OCI-LY3 (cell line): ENCODE measurements around the gene DOCK10.

Source experiments
- H2AFZ ChIP-seq: fragments of 200-600, 300-600 bp; shearing (Covaris generic); 2 replicates; pipeline ENCODE4 v1.6.0; 2014; ENCODE audit warnings: antibody characterized with exemption, low read depth, low read length
- H3K27ac ChIP-seq: fragments of 200-600, 300-600 bp; sonication (generic); 2 replicates; pipeline ENCODE4 v1.5.1; 2014; ENCODE audit warnings: mild to moderate bottlenecking, low read length, moderate library complexity, mixed read lengths
- H3K27me3 ChIP-seq: fragments of 200-600, 300-600 bp; sonication (generic); 2 replicates; pipeline ENCODE4 v1.6.1; 2014; ENCODE audit warnings: low read depth, low read length, mixed read lengths
- H3K36me3 ChIP-seq: fragments of 200-600, 300-600 bp; sonication (generic); replicated peaks from 2 replicates; pipeline ENCODE3; 2014; ENCODE audit warnings: low read depth, low read length, mixed read lengths
- H3K4me1 ChIP-seq: fragments of 300-600, 200-600 bp; sonication (generic); 2 replicates; pipeline ENCODE4 v1.6.1; 2014; ENCODE audit warnings: low read length, mixed read lengths
- H3K4me2 ChIP-seq: fragments of 200-600, 300-600 bp; sonication (generic); 2 replicates; pipeline ENCODE4 v1.6.1; 2014; ENCODE audit warnings: low read length, mixed read lengths
- H3K4me3 ChIP-seq: fragments of 300-600, 200-600 bp; sonication (generic); 2 replicates; pipeline ENCODE4 v1.5.1; 2014; ENCODE audit warnings: antibody characterized with exemption, mild to moderate bottlenecking, low read length, moderate library complexity
- H3K79me2 ChIP-seq: fragments of 300-600, 200-600 bp; shearing (Covaris generic); 2 replicates; pipeline ENCODE4 v1.6.1; 2014; ENCODE audit warnings: mild to moderate bottlenecking, low read length, mixed read lengths
- H3K9ac ChIP-seq: fragments of 300-600, 200-600 bp; shearing (Covaris generic); 2 replicates; pipeline ENCODE4 v1.6.0; 2014; ENCODE audit warnings: mild to moderate bottlenecking, low read length, moderate library complexity
- H3K9me3 ChIP-seq: fragments of 200-600, 300-600 bp; shearing (Covaris generic); 2 replicates; pipeline ENCODE4 v1.6.1; 2014; ENCODE audit warnings: low read length, mixed read lengths; ENCODE audit not compliant: insufficient read depth
- H4K20me1 ChIP-seq: fragments of 200-600, 300-600 bp; sonication (generic); 2 replicates; pipeline ENCODE4 v1.6.1; 2016; ENCODE audit warnings: low read length, mixed read lengths; ENCODE audit not compliant: insufficient read depth
- EZH2phosphoT487 ChIP-seq: fragments of 200-600 bp; shearing (Covaris generic); IDR thresholded peaks from 2 replicates; pipeline ENCODE4 v1.6.1; 2018; ENCODE audit warnings: antibody characterized with exemption, mixed run types, low read depth
- TF ChIP-seq, protein P1 (sequence below): fragments of 200-600, 300-600 bp; sonication (generic); IDR thresholded peaks from 2 replicates; pipeline ENCODE4 v1.5.1; 2014; ENCODE audit warnings: antibody characterized with exemption, low read length, low read depth

Gene DOCK10

DNA sequence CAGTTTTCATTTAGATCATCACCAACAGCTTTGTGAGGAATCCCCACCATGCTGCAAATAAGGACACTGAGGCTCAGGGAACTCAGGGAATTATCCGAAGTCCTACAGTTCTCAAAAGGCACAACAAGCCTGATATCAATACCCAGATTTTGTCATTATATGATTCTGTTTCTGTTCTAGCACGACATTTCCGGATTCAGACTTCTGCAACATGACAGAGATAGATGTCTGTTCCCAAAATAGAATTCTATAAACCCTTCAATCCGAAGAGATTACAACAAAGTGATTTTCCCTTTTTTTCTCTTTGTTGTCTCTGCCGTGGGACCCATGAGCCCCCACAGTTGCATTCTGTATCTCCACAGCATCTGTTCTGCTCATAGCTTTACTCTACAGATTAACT, 72.0 kb downstream of the DOCK10 start:
- 0 out of 2 replicates have a peak overlapping the region, but pooled peaks have one; percentile 12 for H3K9ac ChIP-seq
- no peak overlapping the region for H2AFZ ChIP-seq
- H3K36me3 ChIP-seq: peaks cover 2% of the 10 kb centered on the region
- H3K79me2 ChIP-seq: peaks cover 56% of the 10 kb centered on the region
- H3K4me1 ChIP-seq: peaks cover 64% of the 10 kb centered on the region
- H4K20me1 ChIP-seq: peaks cover 30% of the 10 kb centered on the region
- no peak for TF ChIP-seq EZH2phosphoT487
- TF ChIP-seq, protein P1, sequence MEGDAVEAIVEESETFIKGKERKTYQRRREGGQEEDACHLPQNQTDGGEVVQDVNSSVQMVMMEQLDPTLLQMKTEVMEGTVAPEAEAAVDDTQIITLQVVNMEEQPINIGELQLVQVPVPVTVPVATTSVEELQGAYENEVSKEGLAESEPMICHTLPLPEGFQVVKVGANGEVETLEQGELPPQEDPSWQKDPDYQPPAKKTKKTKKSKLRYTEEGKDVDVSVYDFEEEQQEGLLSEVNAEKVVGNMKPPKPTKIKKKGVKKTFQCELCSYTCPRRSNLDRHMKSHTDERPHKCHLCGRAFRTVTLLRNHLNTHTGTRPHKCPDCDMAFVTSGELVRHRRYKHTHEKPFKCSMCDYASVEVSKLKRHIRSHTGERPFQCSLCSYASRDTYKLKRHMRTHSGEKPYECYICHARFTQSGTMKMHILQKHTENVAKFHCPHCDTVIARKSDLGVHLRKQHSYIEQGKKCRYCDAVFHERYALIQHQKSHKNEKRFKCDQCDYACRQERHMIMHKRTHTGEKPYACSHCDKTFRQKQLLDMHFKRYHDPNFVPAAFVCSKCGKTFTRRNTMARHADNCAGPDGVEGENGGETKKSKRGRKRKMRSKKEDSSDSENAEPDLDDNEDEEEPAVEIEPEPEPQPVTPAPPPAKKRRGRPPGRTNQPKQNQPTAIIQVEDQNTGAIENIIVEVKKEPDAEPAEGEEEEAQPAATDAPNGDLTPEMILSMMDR: no peak
- peak overlapping the region; percentile 41 for H3K4me3 ChIP-seq
- peak overlapping the region; percentile 93 for H3K4me2 ChIP-seq
- H3K27ac ChIP-seq: peak overlapping the region; percentile 56
- no peaks in the 10 kb centered on the region for H3K27me3 ChIP-seq
- H3K9me3 ChIP-seq: no peaks in the 10 kb centered on the region

DNA sequence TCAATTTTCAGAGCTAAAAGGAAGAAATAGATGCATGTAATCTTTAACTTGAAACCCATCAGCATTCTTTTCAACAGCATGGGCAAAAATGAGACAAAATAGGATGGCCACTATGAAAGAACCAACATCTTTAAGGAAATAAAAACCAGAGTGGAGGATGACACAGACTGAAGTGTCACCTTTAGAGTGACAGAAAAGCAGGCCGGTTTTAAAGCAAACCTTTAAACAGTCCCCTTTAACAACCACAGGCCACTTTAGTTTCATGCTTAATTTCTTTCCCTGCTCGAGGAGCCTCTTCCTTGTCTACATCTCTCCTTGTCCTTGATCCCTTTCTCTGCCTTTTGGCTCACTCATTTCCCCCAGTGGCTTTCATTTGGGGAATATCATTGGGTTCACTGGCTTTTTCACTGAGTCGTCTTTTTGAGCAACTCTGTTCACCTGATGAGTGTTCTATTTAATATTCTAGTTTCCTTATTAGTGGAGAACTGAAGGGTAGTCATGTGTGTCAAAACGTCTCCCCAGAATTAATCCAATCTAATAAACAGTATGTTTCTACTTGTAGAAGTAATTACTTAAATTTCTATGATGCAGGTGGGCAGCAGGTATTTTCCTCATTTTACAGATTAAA, 72.5 kb downstream of the DOCK10 start:
- no peak overlapping the region for H2AFZ ChIP-seq
- no peaks in the 10 kb centered on the region for H3K9me3 ChIP-seq
- peak overlapping the region; percentile 41 for H3K4me3 ChIP-seq
- H3K9ac ChIP-seq: peak overlapping the region; percentile 27; the same call in 1 of the 2 replicates
- peak overlapping the region; percentile 56 for H3K27ac ChIP-seq
- H3K4me2 ChIP-seq: peak overlapping the region; percentile 93
- peaks cover 30% of the 10 kb centered on the region for H4K20me1 ChIP-seq
- peaks cover 64% of the 10 kb centered on the region for H3K4me1 ChIP-seq
- TF ChIP-seq, protein P1: no peak
- TF ChIP-seq EZH2phosphoT487: no peak
- H3K36me3 ChIP-seq: peaks cover 2% of the 10 kb centered on the region
- no peaks in the 10 kb centered on the region for H3K27me3 ChIP-seq
- peaks cover 60% of the 10 kb centered on the region for H3K79me2 ChIP-seq

DNA sequence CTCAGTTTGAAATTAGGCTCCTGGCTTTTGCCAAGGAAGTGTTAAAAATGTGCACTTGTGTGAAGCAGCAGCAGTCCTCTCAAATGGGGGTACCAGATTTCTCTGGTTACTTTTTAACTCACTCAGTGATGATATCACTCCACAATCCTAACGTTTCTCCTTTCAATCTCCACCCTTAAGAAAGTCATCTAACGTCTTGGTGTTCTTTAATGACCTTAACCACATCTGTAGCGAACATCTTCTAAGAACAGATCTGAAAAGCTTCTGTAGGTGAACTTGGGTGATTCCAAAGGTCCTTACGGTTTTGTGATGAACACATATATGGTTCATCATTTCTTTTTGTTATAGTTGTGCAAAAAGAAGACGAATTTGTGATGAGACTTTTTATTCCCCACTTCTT, 73.2 kb downstream of the DOCK10 start:
- peaks cover 63% of the 10 kb centered on the region for H3K79me2 ChIP-seq
- peak overlapping the region; percentile 56 for H3K27ac ChIP-seq
- TF ChIP-seq EZH2phosphoT487: no peak
- TF ChIP-seq, protein P1: no peak
- H2AFZ ChIP-seq: no peak overlapping the region
- peaks cover 59% of the 10 kb centered on the region for H3K4me1 ChIP-seq
- H3K4me3 ChIP-seq: peak overlapping the region; percentile 41
- H3K4me2 ChIP-seq: peak overlapping the region; percentile 93
- H3K9me3 ChIP-seq: no peaks in the 10 kb centered on the region
- H4K20me1 ChIP-seq: peaks cover 28% of the 10 kb centered on the region
- peaks cover 2% of the 10 kb centered on the region for H3K36me3 ChIP-seq
- no peaks in the 10 kb centered on the region for H3K27me3 ChIP-seq
- H3K9ac ChIP-seq: peak overlapping the region; percentile 27; the same call in 1 of the 2 replicates

DNA sequence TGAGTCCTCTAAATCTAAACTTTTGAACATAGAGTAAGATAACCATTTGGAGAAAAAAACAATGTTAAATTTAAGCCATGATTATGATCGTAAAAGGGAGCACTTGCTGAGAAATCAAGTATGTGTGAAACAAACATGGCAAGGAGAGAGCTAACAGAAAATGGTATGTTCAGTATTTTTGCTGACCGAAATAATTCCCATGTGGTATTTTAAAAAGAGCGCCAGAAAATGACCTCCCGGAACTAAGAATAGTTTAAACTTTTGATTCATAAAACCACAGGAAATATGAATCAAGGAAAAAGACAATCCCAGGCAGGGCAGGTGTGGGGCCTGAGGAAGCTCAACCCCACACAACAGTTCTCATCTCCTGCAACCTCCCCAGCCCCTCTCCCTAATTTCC, 74.2 kb downstream of the DOCK10 start:
- Histone ChIP-seq H3K36me3 (peaks cover 2% of the 10 kb centered on the region), H3K4me3 (no peak overlapping the region), H3K79me2 (peaks cover 59% of the 10 kb centered on the region), H2AFZ (no peak overlapping the region), H3K27me3 (no peaks in the 10 kb centered on the region), H3K27ac (no peak overlapping the region), H3K9ac (no peak overlapping the region), H3K4me2 (no peak overlapping the region), H3K4me1 (peaks cover 53% of the 10 kb centered on the region), H4K20me1 (peaks cover 25% of the 10 kb centered on the region), H3K9me3 (no peaks in the 10 kb centered on the region)
- TF ChIP-seq EZH2phosphoT487: no peak
- TF ChIP-seq, protein P1: no peak
